ENCODE data around the gene DNM3. TPM values are rescaled to one million over a fixed set of nuclear protein-coding genes. Genes with fewer than 3 reads are reported as not detected.

Gene DNM3
- total RNA-seq, 2 experiments from 2014 or later: 1.6 to 1.8 TPM

- H3K27me3 ChIP-seq (ENCODE audit: control insufficient read depth in 1 of 2, insufficient read depth in 2 of 2, low read length in 2 of 2): no peaks in the 10 kb centered on the region
- H3K4me1 ChIP-seq (ENCODE audit: insufficient read depth, low read length): no peaks in the 10 kb centered on the region
- TF ChIP-seq CTCF (IDR thresholded peaks at IDR 0.05): no peak
- POLR2A ChIA-PET: no interaction called here
- Mint-ChIP-seq H3K36me3 (ENCODE audit: low read depth) (no peaks in the 10 kb centered on the region), H3K4me3 (no peak overlapping the region), H3K27ac (no peak overlapping the region), H3K9me3 (no peaks in the 10 kb centered on the region), H3K27me3 (no peaks in the 10 kb centered on the region), H3K4me1 (ENCODE audit: low read depth) (no peaks in the 10 kb centered on the region)
- intact Hi-C loops (cut with DNase I, micrococcal nuclease): no loop called here
- no peak overlapping the region for H3K4me3 ChIP-seq (ENCODE audit: low read length)
- ATAC-seq (ENCODE audit: poor library complexity): no peak
- no peaks in the 10 kb centered on the region for H3K36me3 ChIP-seq (ENCODE audit: insufficient read depth, low read length)
- H3K27ac ChIP-seq (ENCODE audit: low read depth in 1 of 2, low read length in 2 of 2): no peak overlapping the region
- H3K9me3 ChIP-seq (ENCODE audit: control insufficient read depth in 1 of 2, insufficient read depth in 1 of 2, low read length in 2 of 2): no peaks in the 10 kb centered on the region
- CTCF ChIA-PET: no interaction called here
- no peak for DNase-seq
Observed at GRCh38 chr1:172289448-172289847, 448.1 kb downstream of the DNM3 start.

- Mint-ChIP-seq H3K27ac (no peak overlapping the region), H3K36me3 (ENCODE audit: low read depth) (no peaks in the 10 kb centered on the region), H3K4me1 (ENCODE audit: low read depth) (no peaks in the 10 kb centered on the region), H3K9me3 (no peaks in the 10 kb centered on the region), H3K4me3 (no peak overlapping the region), H3K27me3 (no peaks in the 10 kb centered on the region)
- ATAC-seq (ENCODE audit: poor library complexity) (no peak), DNase-seq (no peak)
- Histone ChIP-seq H3K27ac (ENCODE audit: low read depth in 1 of 2, low read length in 2 of 2) (no peak overlapping the region), H3K36me3 (ENCODE audit: insufficient read depth, low read length) (no peaks in the 10 kb centered on the region), H3K27me3 (ENCODE audit: control insufficient read depth in 1 of 2, insufficient read depth in 2 of 2, low read length in 2 of 2) (no peaks in the 10 kb centered on the region), H3K4me3 (ENCODE audit: low read length) (no peak overlapping the region), H3K9me3 (ENCODE audit: control insufficient read depth in 1 of 2, insufficient read depth in 1 of 2, low read length in 2 of 2) (no peaks in the 10 kb centered on the region), H3K4me1 (ENCODE audit: insufficient read depth, low read length) (no peaks in the 10 kb centered on the region)
- CTCF ChIA-PET: interaction anchor here (0.6 kb wide), 1 partner anchor 43 kb away, joined by 3 read pairs; no protein-coding TSS in a partner anchor
- intact Hi-C loops (cut with DNase I, micrococcal nuclease): no loop called here
- no peak for TF ChIP-seq CTCF (IDR thresholded peaks at IDR 0.05)
- POLR2A ChIA-PET: no interaction called here
Observed at GRCh38 chr1:172292840-172293239, 451.5 kb downstream of the DNM3 start.

GRCh38 chr1:172293429-172293828, 452.1 kb downstream of the DNM3 start:
- no peaks in the 10 kb centered on the region for H3K4me1 ChIP-seq (ENCODE audit: insufficient read depth, low read length)
- H3K9me3 Mint-ChIP-seq: no peaks in the 10 kb centered on the region
- no peaks in the 10 kb centered on the region for H3K36me3 Mint-ChIP-seq (ENCODE audit: low read depth)

More at GRCh38 chr1:172293429-172293828, 452.1 kb downstream of the DNM3 start:
- CTCF ChIA-PET: interaction anchor here (0.6 kb wide), 1 partner anchor 43 kb away, joined by 3 read pairs; no protein-coding TSS in a partner anchor
- Mint-ChIP-seq H3K4me3 (no peak overlapping the region), H3K27me3 (no peaks in the 10 kb centered on the region), H3K4me1 (ENCODE audit: low read depth) (no peaks in the 10 kb centered on the region), H3K27ac (no peak overlapping the region)
- no peak overlapping the region for H3K27ac ChIP-seq (ENCODE audit: low read depth in 1 of 2, low read length in 2 of 2)
- H3K9me3 ChIP-seq (ENCODE audit: control insufficient read depth in 1 of 2, insufficient read depth in 1 of 2, low read length in 2 of 2): no peaks in the 10 kb centered on the region
- ATAC-seq (ENCODE audit: poor library complexity) (no peak), DNase-seq (no peak)
- H3K4me3 ChIP-seq (ENCODE audit: low read length): no peak overlapping the region
- POLR2A ChIA-PET: no interaction called here
- no peaks in the 10 kb centered on the region for H3K36me3 ChIP-seq (ENCODE audit: insufficient read depth, low read length)
- no peaks in the 10 kb centered on the region for H3K27me3 ChIP-seq (ENCODE audit: control insufficient read depth in 1 of 2, insufficient read depth in 2 of 2, low read length in 2 of 2)
- intact Hi-C loops (cut with DNase I, micrococcal nuclease): no loop called here
- no peak for TF ChIP-seq CTCF (IDR thresholded peaks at IDR 0.05)

All from CD4-positive, alpha-beta T cell (primary cell).